HL-60 (cell line): ENCODE data around the gene KCNQ1.

Source experiments
- POLR2AphosphoS5 ChIP-seq: IDR thresholded peaks from 2 replicates; pipeline ENCODE4 v1.6.1; 2012; ENCODE audit warnings: low read depth
- TF ChIP-seq, protein P1 (sequence below): IDR thresholded peaks from one replicate; pipeline ENCODE4 v1.5.1; 2011; ENCODE audit warnings: low read length, control low read depth, inconsistent platforms; ENCODE audit not compliant: insufficient read depth

DNA sequence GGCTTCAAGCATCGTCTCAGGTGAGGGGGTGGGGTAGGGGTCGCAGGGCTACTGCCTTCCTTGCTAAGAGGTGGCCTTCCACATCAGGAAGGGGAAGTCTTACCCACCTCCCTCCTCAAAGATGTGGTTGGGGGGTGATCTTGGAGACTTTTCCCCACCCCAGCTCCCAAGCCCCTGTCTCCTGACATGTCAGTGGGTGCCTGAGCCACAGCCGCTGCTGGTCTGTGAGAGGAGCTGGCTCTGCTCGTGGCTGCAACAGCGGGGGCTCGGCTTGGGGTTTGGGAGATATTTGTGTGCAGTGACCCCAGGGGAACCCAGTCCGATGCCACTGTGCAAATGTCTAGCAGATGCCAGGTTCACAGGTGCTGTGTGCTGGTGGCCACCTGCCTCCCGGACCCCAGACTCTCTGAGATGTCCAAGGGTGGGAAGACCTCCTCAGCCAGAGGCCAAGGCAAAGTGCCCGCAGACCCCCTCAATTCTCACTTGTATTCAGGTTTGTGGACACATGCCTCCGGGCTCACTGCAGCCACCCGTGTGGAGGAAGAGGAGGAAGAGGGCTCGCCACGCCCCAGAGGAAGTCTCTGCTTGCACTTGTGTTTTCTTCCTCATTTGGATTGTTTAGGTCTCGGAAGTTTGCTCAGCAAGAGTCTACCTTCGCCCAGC lies 1.9 kb downstream of the KCNQ1 start:
- TF ChIP-seq, protein P1, sequence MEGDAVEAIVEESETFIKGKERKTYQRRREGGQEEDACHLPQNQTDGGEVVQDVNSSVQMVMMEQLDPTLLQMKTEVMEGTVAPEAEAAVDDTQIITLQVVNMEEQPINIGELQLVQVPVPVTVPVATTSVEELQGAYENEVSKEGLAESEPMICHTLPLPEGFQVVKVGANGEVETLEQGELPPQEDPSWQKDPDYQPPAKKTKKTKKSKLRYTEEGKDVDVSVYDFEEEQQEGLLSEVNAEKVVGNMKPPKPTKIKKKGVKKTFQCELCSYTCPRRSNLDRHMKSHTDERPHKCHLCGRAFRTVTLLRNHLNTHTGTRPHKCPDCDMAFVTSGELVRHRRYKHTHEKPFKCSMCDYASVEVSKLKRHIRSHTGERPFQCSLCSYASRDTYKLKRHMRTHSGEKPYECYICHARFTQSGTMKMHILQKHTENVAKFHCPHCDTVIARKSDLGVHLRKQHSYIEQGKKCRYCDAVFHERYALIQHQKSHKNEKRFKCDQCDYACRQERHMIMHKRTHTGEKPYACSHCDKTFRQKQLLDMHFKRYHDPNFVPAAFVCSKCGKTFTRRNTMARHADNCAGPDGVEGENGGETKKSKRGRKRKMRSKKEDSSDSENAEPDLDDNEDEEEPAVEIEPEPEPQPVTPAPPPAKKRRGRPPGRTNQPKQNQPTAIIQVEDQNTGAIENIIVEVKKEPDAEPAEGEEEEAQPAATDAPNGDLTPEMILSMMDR: no peak
- no peak for TF ChIP-seq POLR2AphosphoS5
